Measurements from ENCODE around the gene SLC38A4.
A peak's percentile ranks its signal among the peaks of the same experiment; 100 is the strongest.
"Not testable (repeated sequence)": the region's sequence is repeated elsewhere in the genome, so short reads cannot be mapped to it uniquely, and the experiment has no call there.

Gene SLC38A4, protein sequence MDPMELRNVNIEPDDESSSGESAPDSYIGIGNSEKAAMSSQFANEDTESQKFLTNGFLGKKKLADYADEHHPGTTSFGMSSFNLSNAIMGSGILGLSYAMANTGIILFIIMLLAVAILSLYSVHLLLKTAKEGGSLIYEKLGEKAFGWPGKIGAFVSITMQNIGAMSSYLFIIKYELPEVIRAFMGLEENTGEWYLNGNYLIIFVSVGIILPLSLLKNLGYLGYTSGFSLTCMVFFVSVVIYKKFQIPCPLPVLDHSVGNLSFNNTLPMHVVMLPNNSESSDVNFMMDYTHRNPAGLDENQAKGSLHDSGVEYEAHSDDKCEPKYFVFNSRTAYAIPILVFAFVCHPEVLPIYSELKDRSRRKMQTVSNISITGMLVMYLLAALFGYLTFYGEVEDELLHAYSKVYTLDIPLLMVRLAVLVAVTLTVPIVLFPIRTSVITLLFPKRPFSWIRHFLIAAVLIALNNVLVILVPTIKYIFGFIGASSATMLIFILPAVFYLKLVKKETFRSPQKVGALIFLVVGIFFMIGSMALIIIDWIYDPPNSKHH

DNA sequence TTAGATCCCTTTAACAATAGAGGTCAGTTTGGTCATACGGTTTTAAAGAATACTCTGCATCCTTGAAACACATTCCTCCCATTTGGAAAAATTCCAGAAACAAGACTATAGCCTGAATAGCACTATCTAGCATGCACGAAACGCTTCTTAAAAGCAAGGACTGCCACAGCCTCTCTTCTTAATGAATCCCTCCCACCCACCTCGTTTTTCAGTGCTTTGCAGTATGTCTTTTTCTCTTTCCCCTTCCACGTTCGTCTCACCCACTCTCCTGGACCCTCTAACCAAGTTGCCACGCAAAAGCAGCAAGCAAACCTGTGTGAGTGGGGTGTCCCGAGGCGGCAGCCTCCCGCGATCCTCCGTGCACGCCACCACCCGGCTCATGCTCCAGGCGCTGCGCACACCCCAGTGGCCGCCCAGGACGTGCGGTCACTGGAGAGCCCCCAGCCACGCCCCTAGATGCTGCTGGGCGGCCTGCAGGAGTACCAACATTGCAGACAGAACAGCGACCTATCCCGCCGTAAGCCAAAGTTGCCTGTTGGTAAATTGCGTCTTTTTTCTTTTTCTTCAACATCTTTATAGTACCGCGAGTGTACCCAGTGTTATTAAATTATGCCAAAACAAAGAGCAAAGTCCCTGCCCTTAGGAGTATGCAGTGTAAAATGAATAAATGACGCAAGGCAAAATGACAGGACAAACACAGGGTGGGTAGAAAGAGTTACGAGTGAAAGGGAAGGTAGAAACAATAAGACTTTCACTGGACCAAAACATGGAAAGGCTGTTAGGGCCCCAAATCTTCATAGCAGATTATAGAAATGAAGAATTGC is at the start of gene SLC38A4:
SLC38A4 (minus strand) TSS at position 407 of the 824 bp plus-strand sequence. CDS start 32,926 bp downstream, outside the sequence.
- no peak for DNase-seq

DNA sequence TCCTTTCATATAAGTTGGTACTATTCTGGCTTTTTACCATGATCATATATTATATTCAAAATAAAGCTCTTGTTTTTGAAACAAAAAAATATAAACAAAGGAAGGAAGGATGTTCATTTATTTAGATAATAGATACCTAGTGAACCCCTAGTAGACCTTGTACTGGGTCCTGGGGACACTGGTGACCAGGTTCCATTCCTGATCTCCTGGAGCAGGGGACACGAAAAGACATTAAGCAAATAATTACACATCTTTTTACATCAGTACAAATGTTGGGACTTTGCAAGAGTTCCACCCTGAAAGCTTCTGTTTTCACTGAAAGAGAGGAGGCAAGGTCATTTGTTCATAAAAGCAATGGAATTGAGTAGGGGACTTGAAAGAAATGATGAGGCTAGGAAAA is 49.3 kb upstream of the SLC38A4 start:
- DNase-seq: no peak

DNA sequence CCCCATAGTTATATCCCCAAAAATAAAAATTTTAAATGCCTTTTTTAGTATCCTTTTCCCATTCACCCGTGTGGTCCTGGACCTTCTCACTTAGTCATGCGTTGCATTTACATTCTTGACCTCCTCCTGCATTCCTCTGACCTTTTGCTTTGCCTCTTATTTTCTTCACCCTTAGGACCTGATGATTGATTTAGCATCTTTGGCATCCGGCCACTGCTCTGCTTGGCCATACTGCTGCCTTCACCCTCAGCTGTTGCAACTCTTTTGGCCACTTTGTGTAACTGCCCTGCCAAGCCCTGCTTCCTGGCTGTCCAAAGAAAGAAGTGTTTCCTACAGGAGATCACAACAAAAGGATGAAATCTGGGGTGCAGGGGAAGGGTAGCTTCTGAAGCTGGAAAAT is 48.8 kb upstream of the SLC38A4 start:
- no peak for DNase-seq

DNA sequence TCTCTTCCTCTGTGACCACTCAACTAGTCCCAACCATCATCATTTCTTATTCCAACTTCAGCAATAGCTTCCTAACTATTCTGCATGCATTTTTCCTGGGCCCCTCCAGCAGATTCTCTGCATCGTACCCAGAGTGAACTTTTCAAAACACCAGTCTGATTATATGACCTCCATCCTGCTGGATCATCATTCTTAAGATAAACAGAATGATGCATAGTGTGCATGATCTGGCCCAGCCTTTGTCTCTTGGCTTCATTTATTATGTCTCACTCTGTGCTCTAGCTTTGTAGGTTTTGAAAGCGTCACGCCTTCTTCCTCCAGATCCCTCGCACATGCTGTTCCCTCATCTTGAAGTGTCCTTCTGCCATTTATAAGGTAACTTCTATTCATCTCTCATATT is 46.3 kb upstream of the SLC38A4 start:
- no peak for DNase-seq

DNA sequence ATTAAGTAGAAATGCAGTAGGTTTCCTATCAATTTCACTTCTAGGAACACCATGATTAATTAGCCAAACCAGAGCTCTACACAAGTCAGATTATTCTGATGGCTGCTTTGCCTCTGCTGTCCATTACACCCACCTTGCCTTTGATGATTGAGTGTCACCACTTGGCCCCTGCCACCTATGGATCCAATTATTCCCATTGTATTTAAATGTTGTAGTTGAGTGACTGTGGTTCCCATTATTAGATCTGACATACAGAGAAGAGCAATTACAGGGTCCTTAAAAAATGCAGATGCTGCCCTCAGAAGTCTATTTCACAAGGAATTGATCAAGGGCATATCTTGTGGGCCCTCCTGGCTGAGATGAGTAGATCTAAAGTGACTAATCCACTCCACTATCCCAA is 39.5 kb upstream of the SLC38A4 start:
- DNase-seq: no peak

DNA sequence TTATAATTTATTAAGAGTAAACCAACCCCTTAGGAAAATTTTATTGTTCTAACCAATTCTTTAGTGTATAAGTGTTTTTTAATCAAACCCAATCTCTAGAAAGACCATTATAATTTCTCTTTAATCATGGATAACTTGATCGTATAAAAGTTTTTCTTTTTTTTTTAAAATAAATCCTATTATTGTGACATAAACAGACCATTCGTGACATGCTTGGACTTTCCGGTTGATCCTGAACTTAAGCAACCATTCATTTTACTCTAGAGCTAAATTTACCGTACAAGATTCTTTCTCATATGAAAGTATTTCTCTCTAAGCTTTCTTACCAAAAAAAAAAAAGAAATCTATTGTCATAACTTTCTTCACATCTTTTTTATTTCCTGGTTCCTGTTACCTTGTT is 32.6 kb upstream of the SLC38A4 start:
- DNase-seq: no peak

DNA sequence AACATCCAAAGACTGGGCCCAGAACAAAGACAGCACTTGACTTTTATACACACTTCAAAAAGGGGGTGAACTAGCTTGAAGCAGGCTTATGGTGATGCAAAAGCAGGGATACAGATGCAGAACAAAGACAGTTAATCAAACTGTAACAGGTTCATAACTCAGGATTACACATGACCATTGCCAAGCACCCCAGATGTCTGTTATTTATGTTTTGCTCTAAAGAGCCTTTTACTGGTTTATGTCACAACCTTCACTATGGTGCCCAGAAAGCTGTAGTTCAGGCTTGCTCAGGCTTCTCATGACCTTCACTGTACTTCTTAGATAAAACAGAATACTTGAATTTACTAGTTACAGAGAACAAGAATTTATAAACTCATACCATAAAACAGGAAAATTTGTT is 31.7 kb upstream of the SLC38A4 start:
- DNase-seq: no peak

DNA sequence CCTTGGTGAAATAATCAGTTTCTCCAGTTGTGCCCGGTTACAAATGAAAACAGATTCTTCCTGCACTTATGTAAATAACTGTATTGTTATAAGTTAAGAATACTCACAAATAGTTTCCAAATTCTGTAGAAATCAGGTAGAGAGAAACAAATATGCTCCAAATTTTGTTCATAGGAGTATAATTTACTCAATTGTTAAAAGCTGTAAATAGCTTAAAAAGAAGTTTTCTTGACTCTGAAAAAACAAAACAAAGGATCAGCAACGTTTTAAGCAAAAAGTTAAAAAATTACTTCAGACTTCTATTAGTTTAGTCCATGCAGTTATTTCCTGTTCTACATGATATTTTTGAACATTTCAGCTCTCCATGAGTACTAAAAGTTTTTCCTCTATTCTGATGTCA is 30.0 kb upstream of the SLC38A4 start:
- no peak for DNase-seq

DNA sequence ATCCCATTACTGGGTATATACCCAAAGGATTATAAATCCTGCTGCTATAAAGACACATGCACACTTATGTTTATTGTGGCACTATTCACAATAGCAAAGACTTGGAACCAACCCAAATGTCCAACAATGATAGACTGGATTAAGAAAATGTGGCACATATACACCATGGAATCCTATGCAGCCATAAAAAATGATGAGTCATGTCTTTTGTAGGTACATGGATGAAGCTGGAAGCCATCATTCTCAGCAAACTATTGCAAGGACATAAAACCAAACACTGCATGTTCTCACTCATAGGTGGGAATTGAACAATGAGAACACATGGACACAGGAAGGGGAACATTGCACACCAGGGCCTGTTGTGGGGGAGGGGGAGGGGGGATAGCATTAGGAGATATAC is 28.4 kb upstream of the SLC38A4 start:
- not testable (repeated sequence) for DNase-seq

DNA sequence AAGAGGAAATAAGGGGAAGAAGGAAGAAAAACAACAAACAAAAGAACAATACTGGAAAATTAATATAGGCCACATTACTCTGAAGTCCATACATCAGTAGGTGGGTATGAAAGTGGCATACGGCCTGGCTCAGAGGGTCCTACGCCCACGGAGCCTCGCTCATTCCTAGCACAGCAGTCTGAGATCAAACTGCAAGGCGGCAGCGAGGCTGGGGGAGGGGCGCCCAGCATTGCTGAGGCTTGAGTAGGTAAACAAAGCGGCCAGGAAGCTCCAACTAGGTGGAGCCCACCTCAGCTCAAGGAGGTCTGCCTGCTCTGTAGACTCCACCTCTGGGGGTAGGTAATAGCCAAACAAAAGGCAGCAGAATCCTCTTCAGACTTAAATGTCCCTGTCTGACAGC is 23.0 kb upstream of the SLC38A4 start:
- DNase-seq: not testable (repeated sequence)

DNA sequence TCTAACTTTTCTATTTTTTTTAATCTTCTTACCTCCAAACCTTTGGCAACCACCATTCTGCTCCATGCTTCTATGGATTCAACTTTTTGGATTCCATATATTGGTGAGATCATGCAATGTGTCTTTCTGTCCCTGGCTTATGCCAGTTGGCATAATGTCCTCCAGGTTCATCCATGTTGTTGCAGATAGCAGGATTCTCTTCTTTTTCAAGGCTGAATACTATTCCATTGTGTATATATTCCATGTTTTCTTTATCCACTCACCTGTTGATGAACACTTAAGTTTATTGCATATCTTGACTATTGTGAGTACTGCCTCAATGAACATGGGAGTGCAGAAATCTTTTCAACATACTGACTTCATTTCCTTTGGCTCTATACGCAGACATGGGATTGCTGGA is 21.2 kb upstream of the SLC38A4 start:
- DNase-seq: no peak

DNA sequence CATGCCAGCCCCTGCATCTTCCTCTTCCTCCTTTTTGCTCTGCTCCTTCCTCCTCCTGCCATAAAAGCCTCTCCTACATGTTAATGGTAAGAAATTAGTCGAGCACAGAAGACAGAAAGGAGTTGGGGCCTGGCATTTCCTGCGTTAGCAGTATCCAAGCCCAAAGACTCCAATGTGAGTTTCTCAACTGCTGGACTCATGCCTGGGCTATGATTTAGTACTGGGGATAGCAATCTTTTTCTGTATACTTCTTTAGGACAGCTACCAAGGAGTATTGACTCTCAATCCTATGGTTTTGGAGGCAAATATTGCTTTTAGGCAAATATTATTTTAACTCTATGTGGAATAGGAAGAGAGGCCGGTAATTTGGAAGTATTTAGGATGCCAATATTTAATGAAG is 18.0 kb upstream of the SLC38A4 start:
- no peak for DNase-seq

DNA sequence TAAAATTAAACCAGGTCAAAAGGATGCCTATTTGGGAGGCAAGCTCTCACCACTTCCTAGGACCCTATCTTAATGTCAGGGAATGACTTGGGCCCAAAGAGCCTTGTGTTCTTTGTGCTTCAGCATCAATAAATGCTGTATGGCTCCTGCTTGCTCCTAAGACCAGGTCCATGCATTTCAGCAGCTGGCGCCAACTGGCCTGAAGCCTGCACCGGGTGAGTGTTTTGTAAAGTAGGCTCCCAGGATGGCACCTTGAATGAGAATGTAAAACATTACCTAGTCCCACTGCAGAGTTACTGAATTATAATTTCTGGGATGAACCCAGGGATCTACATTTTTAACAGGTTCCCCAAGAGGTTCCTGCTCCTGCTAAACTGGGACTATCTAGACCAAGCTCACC is 16.1 kb upstream of the SLC38A4 start:
- DNase-seq: no peak

DNA sequence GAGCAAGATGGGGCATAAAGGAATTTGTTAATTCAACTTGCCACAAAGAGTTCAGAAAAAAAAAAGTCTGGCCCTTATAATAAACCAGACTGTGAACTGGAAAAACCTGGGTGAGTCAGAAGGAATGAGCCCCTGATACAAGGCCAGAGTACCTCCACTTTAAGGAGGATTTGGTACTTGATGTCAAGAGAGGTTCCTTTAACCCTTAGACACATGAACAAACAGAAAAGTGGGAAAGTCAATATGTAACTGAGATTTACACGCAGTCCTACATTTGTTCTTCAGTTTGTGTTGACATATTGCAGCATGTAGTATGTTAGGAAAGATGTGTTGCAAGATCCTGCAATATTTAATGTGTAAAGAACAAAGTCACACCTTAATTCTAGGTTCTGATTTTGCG is 14.2 kb upstream of the SLC38A4 start:
- no peak for DNase-seq

DNA sequence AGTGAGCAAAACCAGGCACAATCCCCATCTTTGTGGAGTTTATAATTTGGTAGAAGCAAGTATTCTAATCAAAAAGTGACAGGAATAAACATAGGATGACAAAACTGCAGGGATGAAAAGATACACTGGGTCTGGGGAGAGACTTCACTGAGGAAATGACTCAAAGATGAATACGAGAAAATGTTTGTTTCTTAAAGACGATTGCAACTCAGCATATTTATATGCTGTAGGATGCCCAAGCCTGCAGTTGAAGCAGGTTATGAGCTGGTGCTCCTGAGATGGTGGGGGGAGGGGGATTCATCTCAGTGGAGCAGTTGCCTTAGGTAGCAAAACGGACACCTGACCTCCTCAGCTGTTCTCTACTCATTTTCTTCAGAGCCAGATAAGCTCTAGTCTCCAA is 13.4 kb upstream of the SLC38A4 start:
- DNase-seq: no peak

DNA sequence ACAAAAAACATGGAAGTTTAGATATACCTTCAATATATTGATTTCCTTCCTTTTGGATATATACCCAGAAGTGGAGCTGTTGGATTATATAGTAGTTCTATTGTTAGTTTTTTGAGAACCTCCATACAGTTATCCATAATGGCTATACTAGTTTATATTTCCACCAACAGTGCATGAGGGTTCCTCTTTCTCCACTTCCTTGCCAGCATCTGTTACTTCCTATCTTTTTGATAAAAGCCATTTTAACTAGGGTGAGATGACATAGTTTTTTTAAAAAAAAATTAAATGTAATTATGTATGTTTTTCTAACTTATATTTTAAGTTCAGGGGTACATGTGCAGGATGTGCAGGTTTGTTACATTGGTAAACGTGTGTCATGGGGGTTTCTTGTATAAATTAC is 10.0 kb upstream of the SLC38A4 start:
- DNase-seq: no peak

DNA sequence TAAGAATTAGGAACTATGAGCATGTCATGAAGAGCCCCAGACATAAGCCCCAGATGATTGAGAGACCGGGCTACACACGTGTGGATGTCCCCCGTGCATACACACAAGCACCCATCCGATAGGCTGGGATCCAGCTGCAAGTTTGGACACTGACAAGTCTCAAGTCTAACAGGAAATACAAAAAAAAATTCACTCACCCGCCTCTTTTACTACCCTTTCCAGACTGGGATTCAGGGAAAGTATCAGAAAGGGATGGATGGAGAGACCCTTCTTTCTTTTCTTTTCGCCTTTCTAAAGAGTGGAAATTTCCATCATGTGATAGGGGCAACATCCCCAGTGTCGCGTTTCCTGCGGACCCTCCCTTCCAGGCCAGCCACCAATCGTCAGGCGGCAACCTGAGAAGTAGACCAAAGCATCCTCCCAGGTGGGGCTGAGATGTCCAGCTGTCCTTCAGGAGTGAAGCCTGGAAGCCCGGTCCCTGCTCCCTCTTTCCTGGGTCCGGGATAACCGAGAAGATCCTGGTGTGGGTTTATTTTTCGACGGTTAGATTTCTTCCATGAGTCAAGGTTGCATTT is 6.4 kb upstream of the SLC38A4 start:
- no peak for DNase-seq

DNA sequence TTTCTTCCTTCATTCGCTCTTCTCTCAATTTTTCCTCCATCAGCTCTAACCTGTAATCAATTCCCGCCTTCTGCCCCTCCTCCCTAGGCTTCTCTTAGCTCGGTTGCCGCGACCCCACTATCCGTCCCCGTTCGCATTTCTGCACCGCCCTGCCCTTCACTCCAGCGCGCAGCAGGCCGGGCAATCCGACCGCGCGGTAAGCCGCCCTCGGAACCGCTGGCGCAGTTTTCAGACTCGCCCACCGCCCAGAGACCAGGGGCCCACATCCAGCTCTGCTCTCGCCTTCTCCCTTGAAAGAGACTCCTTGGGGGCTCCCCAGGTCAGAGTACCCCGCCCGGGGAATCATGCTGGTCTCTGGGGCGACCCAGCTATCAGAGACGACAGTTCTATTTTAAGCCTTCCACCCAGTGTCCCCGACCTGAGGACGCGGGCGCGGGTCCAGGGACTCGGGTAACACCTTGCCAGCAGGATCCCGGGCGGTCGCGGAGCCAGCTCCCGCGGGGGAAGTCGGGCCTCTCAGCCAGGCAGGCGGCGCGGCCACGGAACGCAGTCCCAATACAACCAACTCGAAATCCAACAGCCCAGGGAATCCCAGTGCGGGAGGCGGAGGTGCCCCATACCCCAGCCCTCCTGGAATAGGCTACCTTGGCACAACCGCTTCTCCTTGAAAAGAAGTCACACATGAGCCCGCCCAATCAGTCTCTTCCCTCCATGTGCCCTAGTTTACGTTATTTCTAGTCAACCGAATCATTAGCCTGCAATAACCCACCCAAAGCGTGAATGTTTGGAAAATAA is 5.7 kb upstream of the SLC38A4 start:
- peak; percentile 1 for DNase-seq

DNA sequence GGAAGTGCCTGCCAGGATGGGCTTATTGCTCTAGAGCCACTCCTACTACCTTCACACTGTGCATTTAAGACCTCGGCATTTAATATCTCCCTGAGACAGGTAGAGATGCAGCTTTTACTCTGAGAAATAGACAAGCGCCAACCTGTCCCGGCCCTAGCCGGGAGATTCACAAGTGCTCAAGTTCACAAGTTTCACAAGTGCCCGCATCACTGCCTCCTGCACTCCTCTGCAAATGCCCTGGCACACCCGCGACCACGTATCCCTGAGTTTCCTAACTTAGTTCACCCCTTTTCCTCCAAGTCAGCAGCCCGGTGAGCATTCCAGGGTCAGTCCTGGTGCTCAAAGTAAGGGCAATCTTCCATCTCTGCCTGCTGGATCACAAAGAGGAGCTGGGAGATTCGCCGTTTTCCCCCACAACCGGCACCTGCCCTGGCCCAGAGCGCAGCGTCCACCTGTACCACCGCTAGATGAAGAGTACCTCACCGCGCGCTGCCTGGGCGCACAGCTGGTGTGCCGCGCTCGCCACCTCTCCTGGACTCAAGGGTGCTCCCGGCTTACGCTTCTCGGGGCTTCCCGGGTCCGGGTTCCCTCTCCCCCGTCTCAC is 5.0 kb upstream of the SLC38A4 start:
- no peak for DNase-seq

DNA sequence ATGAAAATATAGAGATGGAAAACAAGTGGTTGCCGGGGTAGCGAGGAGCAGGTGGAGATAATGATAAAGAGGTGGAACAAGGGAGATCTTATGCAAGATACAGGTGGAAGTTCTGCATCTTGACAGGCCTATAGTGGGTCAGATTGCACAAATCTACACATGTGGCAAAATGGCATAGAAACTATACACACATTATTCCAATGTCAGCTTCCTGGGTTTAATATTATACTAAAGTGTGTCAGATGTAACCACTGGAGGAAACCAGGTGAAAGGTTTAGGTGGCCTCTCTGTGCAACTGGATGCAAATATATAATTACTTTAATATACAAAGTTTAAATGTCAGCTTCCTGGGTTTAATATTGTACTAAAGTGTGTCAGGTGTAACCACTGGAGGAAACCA is 1.1 kb downstream of the SLC38A4 start:
- no peak for DNase-seq

DNA sequence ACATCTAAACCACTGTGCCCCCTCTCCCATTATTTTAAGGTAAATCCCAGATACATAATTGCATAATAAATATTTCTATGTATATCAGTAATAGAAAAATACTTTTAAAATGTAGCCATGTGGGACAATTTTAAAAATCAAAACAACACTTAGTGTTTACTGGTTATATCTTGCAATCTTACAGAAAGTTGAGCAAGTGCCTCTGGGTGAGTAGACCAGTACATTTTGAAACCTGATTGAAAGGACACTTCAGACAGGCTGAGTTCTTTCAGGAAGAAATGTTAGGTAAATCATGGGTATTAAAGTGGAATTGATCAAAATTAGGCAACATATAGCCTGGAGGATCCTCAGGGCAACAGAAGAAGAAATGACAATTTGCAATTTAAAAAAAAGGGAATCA is 7.2 kb downstream of the SLC38A4 start:
- no peak for DNase-seq

DNA sequence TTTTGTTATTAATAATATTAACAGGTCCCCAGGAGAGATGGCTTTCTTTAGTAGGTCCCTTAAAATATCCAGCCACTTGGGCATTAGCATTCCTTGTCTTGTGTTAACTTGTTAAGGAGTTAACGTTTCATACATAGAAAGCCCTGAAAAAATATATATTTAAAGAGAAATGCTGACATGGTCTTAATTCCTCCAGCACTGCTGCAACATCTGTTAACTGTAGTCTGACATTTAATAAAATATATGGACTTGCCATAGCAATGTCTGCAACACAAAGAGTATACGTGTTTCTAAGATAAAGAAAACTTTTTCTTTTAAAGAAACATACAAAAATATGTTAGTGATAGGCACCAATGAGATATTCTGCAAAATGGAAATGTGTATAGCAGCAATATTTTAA is 10.0 kb downstream of the SLC38A4 start:
- DNase-seq: no peak
